Stimulated activated CD4-positive, alpha-beta T cell treated with anti-CD3 and anti-CD28 coated beads, Interleukin-15, amount 100 ng/mL, for 1 hour (primary cell): ENCODE data around the gene BICDL2.
"Not testable (repeated sequence)": the region's sequence is repeated elsewhere in the genome, so short reads cannot be mapped to it uniquely, and the experiment has no call there.

Source experiments
- DNase-seq, 2 donors: peaks; one replicate each; pipeline ENCODE4 v3.0.0-alpha.2; 2020; ENCODE audit warnings: low read depth in 1 of 2, low spot score in 1 of 2

BICDL2 gene

DNA sequence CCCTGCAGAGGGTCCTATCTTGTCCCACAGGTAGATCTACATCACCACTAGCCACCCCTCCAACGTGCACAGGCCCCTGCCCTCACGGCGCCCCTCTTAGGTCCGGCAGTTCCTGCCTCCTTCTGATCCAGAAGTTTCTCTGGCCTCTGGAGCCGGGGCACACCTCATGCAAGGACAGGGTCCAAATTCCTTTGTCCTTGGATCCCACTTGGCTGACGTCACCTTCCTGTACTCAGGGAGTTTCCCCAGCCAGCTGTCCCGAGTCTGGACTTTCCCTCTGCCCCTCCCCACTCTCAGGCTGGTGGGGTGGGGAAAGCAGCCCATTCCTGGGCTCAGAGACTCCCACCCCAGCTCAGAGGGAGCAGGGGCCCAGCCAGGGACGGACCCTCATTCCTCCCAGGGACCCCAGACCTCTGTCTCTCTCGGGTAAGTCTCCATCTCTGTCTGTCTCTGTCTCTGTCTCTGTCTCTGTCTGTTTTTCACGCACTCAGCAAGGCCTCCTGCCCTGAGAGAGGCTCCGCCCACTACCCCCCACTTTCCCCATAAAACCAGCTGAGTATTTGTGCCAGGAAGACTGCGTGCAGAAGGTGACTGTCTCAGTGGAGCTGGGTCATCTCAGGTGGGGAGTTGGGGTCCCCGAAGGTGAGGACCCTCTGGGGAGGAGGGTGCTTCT is 28.5 kb upstream of the BICDL2 start, which contains the start of gene IL32:
TSS of gene IL32 (plus strand) at position 572 of the 673 bp plus-strand sequence. CDS start 172 bp downstream, outside the sequence.
- DNase-seq = peak; percentile 48 to 59

DNA sequence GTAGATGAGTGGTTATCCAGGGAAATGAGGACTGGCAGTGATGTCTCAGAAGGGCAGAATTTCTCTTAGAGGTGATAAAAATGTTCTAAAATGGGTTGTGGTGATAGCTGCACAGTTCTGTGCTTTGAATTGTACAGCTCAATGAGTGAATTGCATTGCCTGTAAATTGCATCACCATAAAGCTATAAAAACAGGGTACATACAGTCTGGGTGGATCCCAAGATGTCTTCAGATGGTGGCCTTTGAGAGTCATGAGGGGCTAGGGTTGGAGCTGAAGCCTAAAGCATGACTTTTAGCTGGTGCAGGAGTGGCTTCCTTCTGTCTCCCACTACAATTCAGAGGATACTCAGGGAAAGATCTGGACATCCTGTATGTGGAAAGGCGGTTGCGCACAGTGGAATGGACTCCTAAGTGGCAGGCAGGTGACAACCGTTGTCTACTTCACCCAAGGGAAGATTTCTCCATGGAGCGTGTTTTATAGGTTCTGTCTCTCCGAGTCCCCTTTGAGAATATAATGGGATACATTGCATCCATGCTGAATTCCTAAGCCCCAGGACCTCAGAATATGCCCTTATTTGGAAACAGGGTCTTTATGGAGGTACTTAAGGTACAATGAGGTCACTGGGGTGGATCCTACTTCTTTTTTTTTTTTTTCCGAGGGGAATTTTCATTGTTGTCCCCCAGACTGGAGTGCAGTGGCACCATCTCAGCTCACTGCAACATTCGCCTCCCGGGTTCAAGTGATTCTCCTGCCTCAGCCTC is 27.1 kb upstream of the BICDL2 start:
- no peak for DNase-seq

DNA sequence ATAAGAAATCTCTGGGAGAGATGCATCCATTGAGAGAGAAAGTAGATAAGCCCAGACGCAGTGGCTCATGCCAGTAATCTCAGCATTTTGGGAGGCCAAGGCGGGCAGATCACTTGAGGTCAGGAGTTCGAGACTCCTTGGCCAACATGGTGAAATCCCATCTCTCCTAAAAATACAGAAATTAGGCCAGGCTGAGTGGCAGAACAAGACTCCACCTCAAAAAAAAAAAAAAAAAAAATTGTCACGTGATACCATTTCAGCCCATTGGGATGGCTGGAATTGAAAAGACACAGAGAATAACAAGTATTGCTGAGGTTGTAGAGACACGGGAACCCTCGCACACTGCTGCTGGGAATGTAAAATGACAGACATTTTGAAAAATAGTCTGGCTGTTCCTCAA is 25.8 kb upstream of the BICDL2 start:
- no peak for DNase-seq

DNA sequence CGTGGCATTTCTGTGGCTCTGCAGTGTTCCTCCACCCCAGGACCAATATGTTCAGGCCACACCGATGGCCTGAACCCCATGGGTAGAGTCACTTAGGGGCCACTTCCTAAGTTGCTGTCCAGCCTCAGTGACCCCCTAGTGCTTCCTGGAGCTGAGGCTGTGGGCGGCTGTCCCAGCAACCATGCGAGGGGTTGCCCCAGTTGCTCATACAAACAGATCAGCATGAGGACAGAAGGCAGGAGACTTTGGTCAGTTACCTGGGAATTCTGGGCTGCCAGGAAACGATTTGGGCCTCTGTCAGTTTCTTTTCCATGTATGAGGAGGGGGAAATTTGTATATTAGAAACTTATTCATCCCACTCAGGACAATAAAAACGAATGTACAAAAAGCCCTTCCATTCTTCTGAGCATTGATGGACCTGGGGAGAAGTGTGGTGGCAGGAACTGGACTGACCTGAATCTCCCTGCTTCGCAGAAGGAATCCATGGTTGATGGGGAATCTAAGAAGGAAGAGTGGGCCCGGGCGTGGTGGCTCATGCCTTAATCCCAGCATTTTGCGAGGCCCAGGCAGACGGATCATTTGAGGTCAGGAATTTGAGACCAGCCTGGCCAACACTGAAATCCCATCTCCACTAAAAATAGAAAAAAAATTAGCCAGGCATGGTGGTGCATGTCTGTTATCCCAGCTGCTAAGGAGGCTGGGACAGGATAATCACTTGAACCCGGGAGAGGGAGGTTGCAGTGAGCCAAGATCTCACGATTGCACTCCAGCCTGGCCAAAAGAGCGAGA is 23.8 kb upstream of the BICDL2 start:
- DNase-seq = no peak

DNA sequence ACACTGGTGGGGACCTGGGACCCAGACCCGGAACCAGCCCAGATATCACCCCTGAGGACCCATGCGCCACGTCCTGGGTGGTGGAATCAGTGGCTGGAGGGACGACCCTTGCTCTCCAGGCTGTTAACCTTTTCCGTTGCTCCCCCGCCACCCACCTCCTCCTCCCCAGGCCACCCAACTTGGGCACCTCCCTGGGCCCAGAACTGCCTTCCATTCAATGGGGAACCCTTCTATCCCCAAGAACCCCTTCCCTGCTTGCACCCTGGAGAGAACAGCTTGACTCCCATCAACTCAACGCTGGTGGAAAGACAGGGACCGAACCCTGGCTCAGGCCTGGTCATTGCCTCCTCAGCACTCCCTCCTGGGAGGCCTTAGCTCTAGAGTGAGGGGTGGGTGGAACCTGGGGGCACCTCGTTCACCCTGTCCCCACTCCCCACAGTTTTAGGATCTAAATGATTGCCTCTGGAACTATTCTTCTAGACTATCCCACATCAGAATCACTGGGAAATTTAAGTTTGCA is 23.0 kb upstream of the BICDL2 start:
- no peak for DNase-seq

DNA sequence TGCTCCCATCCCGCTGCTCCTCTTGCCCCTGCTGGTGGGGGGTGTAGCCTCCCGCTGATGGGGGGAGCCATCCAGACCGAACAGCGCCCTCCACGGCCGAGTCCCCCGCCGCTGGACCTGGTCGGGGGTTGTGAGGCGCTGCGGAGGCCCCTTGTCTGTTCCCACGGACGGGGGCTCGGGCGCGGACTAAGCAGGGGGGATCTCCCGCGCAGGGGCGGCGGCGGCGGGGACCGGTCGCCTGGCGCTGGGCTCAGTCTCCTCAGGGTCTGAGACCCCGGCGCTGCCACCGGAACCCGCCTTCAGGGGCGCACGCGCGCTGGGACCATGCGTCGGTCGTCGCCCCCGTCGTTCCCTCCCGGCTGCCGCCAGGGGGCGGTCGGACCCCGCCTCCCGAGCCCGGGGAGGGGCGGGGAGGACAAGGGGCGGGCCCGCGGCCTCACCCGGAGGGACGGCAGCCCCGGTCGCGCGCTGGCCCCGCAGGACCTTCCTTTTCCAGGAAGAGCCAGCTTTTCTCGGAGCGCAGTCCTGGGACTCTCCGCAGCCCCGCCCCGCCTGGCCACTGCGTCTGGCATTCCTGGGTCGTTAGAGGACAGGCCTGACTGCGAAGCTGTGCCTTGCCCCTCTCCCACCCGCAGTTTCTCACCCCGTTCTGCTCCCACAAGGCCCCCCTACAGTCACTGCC is 22.4 kb upstream of the BICDL2 start:
- DNase-seq = peak; percentile 82 to 86

DNA sequence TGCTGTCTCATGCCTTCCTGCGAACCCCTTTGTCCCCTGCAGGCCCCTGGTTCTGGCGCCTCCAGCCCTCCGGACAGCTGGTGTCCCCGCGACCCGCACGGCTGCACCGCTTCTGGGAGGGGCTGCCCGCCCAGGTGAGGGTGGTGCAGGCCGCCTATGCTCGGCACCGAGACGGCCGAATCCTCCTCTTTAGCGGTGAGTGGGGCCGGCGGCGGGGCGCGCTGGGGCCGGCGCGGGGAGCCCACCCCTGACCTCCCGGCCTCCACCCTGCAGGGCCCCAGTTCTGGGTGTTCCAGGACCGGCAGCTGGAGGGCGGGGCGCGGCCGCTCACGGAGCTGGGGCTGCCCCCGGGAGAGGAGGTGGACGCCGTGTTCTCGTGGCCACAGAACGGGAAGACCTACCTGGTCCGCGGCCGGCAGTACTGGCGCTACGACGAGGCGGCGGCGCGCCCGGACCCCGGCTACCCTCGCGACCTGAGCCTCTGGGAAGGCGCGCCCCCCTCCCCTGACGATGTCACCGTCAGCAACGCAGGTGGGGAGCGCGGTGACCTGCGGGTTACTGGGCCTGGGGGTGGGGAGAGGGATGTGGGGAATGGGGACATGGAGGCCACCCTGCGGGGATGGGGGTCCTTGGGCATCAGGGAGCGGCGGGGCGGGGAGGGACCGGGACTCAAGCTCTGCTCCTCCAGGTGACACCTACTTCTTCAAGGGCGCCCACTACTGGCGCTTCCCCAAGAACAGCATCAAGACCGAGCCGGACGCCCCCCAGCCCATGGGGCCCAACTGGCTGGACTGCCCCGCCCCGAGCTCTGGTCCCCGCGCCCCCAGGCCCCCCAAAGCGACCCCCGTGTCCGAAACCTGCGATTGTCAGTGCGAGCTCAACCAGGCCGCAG is 21.6 kb upstream of the BICDL2 start:
- no peak for DNase-seq

DNA sequence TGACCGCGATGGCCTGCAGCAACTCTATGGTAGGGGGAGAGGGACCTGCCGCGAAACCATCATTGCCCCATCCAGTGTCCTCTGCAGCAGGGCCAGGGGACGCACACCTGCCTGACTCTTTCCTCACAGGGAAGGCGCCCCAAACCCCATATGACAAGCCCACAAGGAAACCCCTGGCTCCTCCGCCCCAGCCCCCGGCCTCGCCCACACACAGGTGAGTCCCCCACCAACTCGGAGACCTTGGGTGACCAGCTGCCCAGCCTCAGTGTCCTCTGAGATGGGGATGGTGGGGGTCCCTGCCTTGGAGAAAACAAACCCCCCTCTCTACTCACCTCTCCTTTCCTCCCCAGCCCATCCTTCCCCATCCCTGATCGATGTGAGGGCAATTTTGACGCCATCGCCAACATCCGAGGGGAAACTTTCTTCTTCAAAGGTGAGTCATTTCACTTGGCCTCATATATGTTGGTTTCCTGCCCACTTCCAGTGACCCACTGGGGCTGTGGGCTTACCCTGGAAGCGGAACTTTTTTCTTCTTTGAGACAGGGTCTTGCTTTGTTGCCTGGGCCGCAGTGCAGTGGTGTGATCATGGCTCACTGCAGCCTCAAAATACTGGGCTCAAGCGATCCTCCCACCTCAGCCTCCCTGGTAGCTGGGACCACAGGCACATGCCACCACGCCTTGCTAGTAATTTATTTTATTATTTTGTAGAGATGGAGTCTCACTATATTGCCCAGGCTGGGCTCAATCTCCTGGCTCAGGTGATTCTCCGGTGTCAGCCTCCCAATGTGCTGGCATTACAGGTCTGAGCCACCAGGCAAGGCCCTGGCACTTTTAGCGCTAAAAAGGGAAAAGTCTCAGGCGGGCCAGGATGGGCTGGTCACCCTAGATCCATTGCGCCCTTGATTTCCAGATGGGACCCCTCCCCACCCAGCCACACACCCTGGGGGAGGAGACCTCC is 20.7 kb upstream of the BICDL2 start:
- no peak for DNase-seq

DNA sequence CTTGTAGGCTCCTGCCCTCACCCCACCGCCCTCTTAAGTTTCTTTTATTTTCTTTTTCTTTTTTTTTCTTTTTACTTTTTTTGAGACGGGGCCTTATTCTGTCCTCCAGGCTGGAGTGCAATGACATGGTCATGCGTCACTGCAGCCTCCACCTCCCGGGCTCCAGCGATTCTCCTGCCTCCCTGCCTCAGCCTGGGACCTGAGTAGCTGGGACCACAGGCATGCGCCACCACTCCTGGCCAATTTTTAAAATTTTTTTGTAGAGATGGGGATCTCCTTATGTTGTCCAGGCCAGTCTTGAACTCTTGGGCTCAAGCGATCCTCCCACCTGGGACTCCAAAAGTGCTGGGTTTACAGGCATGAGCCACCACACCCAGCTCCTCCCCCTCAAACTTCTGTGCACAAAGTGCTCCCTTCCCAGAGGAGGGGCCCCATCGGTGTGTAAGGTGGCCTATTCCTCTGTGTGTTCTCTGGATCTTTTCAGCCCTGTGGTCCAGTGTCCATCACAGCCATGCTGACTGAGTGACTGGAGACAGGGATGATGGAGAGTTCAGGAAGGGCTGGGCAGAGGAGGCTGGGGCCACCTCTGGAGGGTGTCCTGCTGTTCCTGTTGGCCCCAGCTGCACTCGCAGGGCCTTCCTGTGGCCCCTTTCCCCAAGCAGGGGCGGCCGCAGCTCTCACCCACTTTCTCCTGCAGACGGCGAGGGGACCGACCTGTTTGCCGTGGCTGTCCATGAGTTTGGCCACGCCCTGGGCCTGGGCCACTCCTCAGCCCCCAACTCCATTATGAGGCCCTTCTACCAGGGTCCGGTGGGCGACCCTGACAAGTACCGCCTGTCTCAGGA is 19.8 kb upstream of the BICDL2 start:
- DNase-seq = no peak

DNA sequence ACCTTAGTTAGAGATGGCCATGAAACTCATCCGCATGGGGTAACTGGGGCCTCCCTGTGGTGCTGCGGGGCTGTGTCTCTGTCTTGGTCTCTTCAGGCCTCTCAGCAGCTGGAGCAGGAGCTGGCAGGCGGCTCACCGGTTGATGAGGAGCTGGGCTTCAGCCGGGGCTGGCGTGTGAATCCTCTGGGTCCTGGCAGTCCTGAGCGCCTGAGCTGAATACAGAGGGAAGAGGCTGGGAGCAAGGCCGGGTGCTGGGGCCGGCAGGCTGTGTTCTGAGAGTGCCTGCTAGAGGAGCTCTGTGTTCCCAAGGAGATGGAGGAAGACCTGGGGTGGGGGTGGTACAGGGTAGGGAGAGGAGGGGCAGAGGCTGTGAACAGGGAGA is 19.0 kb upstream of the BICDL2 start:
- DNase-seq = not testable (repeated sequence)

DNA sequence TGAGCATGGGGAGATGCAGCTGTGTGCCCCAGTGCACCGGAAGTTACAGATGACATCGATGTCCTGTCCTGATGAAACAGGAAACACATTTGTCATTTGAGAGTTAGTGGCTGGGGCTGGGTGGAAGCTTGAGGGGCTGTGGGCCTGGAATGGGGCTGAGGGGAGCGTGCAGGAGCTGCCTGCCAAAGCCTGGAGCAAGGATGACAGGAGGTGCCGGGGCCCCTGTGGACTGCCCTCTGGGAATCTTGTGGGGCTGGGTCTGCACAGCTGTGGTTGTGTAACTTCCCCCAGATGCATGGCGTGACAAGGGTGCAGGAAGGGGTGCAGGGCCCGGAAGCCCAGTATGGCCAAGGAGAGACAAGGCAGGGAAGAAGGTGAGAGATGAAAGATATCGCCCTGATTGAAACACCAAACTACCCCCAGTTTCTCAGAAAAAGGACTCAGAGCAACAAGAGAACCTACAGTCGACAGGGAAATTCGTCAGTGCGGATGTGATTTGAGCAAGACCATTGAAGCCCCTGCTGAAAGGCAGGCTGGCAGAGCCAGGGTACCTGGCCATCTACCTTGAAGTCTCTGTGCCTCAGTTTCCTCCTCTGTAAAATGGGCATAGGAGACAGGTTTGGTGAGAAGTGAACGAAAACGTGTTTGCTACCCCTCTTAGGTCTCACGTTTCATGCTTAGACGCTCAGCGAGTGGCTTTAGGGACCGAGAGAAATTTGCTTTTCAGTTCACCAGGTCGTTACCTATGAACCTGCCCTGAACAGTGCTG is 18.4 kb upstream of the BICDL2 start:
- DNase-seq = no peak

DNA sequence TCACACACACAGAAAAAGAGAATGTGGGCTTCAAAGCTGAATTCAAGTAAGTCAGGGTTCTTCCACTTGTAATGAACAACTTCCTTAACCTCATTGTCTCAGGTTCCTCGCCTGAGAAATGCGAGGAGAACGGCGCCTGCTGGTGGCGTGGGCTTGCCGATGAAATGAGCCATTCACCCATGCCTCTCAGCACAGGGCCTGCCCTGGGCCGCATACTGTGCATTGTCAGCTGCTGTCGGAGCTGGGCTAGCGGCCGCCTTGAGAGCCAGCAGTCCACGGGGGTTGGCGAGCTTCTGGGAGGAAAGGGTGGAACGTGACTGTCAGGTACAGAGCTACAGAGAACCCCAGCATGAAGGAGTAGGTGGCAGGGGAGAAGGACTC is 16.6 kb upstream of the BICDL2 start:
- DNase-seq = not testable (repeated sequence)

DNA sequence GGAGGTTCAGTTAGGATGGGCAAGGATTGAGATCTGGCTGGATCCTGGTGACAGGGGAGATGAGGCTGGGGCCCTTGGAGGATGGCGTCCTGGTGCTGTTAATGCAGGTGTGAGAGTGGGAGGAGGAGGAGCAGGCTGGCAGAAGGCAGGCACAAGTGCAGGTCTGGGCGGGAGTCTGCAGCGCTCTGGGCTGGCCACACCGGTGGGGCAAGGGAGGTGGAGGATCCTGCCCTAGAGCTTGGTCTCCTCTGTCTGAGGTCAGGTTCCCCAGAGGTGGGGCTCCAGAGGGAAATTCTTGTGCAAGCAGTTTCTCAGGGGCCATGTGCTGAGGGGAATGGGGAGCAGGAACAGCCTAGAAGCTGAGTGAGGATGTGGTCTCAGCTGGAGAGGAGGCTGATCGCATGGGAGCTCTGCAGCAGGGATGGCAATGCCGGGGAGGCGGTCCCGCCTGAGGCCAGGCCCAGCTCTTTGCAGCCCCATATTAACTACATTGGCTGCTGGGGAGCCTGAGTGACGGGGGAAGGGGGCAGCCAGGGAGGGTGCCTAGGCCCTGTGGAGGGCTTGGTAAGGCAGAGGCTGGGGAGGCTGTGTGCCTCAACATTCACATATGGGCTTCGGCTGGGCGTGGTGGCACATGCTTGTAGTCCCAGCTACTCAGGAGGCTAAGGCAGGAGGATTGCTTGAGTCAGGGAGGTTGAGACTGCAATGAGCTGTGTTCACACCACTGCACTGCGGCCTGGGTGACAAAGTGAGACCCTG is 16.0 kb upstream of the BICDL2 start:
- DNase-seq = not testable (repeated sequence)

DNA sequence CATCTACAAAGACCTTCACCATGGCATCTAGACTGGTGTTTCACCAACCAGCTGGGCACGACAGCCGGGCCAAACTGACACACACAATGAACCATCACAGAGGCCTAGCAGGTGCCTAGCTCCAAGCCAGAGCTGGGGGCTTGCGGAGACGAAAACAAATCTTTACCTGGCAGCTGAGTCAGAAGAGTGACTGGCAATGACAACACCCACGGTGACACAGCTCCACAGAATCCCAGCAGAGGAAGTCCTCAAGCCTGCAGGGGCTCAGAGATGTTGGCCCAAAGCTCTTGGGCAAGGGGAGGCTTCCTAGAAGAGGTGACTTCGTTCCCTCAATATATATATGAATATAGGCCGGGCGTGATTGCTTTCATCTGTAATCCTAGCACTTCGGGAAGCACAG is 14.8 kb upstream of the BICDL2 start:
- no peak for DNase-seq

DNA sequence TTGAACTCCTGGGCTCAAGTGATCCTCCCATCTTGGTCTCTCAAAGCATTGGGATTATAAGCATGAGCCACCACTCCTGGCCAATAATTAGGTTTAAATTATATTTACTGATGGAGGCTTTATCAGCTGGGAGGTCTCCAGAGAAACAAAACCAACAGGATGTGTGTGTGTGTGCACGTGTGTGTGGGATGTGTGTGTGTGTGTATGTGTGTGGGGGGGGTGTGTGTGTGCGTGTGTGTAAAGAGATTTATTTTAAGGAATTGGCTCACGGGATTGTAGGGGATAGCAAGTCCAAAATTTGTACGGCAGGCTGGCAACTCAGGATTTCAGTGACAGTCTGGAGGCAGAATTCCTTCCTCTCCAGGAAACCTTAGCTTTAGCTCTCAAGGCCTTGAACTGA is 14.3 kb upstream of the BICDL2 start:
- DNase-seq = no peak

DNA sequence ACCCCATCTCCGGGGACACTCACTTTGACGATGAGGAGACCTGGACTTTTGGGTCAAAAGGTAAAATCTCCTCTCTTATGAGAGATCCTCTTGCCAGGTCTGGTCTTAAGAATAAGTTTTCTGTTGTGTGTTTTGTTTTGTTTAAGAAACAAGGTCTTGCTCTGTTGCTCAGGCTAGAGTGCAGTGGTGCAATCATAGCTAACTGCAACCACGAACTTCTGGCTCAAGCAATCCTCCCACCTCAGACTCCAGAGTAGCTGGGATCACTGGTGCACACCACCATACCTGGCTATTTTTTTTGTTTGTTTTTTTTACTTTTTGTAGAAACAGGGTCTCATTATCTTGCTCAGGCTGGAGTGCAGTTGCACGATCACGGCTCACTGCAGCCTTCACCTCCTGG is 13.7 kb upstream of the BICDL2 start:
- no peak for DNase-seq
